WTC11 (cell line): Measurements from ENCODE around the gene WNK1. TPM values are rescaled to one million over a fixed set of nuclear protein-coding genes. Genes with fewer than 3 reads are reported as not detected.
"Not testable (repeated sequence)": the region's sequence is repeated elsewhere in the genome, so short reads cannot be mapped to it uniquely, and the experiment has no call there.

Experiments
- ATAC-seq: fragments of 200-7000 bp; cut with Tn5 transposase; 2 replicates; pipeline ENCODE4 v1.10.0; 2021; ENCODE audit warnings: mild to moderate bottlenecking, moderate library complexity
- CTCF ChIA-PET: fragments of 300-600 bp; sonication (Branson Sonifier 250); formaldehyde crosslinking; loops from one replicate; lab custom pipeline; 2021; ENCODE audit warnings: antibody characterized with exemption; lab: Charles Lee
- POLR2A ChIA-PET: fragments of 350-600 bp; sonication (Branson Sonifier 250); formaldehyde crosslinking; loops from one replicate; lab custom pipeline; 2021; ENCODE audit warnings: antibody characterized with exemption; lab: Charles Lee
- DNase-seq: peaks from one replicate; pipeline ENCODE4 v3.0.0; 2021; ENCODE audit warnings: low spot score
- H3K27ac Mint-ChIP-seq: 2 replicates; pipeline ENCODE4 v1.8.0; 2021; ENCODE audit warnings: mixed read lengths
- H3K27me3 Mint-ChIP-seq: 2 replicates; pipeline ENCODE4 v1.8.0; 2021; ENCODE audit warnings: low read depth, mild to moderate bottlenecking, moderate library complexity, mixed read lengths
- H3K36me3 Mint-ChIP-seq: 2 replicates; pipeline ENCODE4 v1.8.0; 2021; ENCODE audit warnings: mixed read lengths
- H3K4me1 Mint-ChIP-seq: 2 replicates; pipeline ENCODE4 v1.8.0; 2022; ENCODE audit warnings: mixed read lengths
- H3K4me3 Mint-ChIP-seq: 2 replicates; pipeline ENCODE4 v1.8.0; 2021; ENCODE audit warnings: mild to moderate bottlenecking, moderate library complexity, mixed read lengths
- H3K9me3 Mint-ChIP-seq: 2 replicates; pipeline ENCODE4 v1.8.0; 2021; ENCODE audit warnings: mixed read lengths
- FOXK1 ChIP-seq: sonication (generic); formaldehyde crosslinking; IDR thresholded peaks from 2 replicates; pipeline ENCODE4 v1.8.0; 2022; ENCODE audit warnings: mild to moderate bottlenecking, moderate library complexity, missing genetic modification reagents
- IRF2 ChIP-seq: sonication (generic); formaldehyde crosslinking; IDR thresholded peaks from 2 replicates; pipeline ENCODE4 v1.8.0; 2022; ENCODE audit warnings: low read depth, missing genetic modification reagents, borderline replicate concordance
- MYBL2 ChIP-seq: sonication (generic); formaldehyde crosslinking; IDR thresholded peaks from 2 replicates; pipeline ENCODE4 v1.8.1; 2023; ENCODE audit warnings: mild to moderate bottlenecking, moderate library complexity, missing genetic modification reagents
- NFE2L1 ChIP-seq: sonication (generic); formaldehyde crosslinking; IDR thresholded peaks from 2 replicates; pipeline ENCODE4 v1.8.1; 2023; ENCODE audit warnings: missing genetic modification reagents
- NR3C1 ChIP-seq: sonication (generic); formaldehyde crosslinking; conservative IDR thresholded peaks from 2 replicates; pipeline ENCODE4 v1.8.1; 2023; ENCODE audit warnings: low read depth, mild to moderate bottlenecking, missing genetic modification reagents
- OVOL2 ChIP-seq: fragments of 250-450 bp; sonication (Bioruptor Pico); IDR thresholded peaks from 2 replicates; pipeline ENCODE4 v1.9.0; 2021; ENCODE audit warnings: mild to moderate bottlenecking, borderline replicate concordance
- TCF7 ChIP-seq: sonication (generic); formaldehyde crosslinking; IDR thresholded peaks from 2 replicates; pipeline ENCODE4 v1.8.0; 2022; ENCODE audit warnings: mild to moderate bottlenecking, low read depth, missing genetic modification reagents, moderate library complexity
- ZNF396 ChIP-seq: fragments of 250-450 bp; sonication (Bioruptor Pico); IDR thresholded peaks from 2 replicates; pipeline ENCODE4 v1.8.0; 2021; ENCODE audit warnings: mild to moderate bottlenecking, moderate library complexity, borderline replicate concordance
- ZNF423 ChIP-seq: fragments of 250-450 bp; sonication (Bioruptor Pico); IDR thresholded peaks from 2 replicates; pipeline ENCODE4 v2.1.2; 2022; ENCODE audit warnings: mild to moderate bottlenecking, moderate library complexity
- ZNF671 ChIP-seq: fragments of 250-450 bp; sonication (Bioruptor Pico); IDR thresholded peaks from 2 replicates; pipeline ENCODE4 v1.8.0; 2021; ENCODE audit warnings: mild to moderate bottlenecking
- total RNA-seq: library from RNA; stranded (reverse); gene quantifications from 3 replicates; pipeline ENCODE4 v1.2.3, GENCODE V29; 2021
- TF ChIP-seq, protein P1 (sequence below): sonication (generic); formaldehyde crosslinking; IDR thresholded peaks from 2 replicates; pipeline ENCODE4 v1.8.1; 2023; ENCODE audit warnings: mild to moderate bottlenecking, missing genetic modification reagents
- TF ChIP-seq, protein P2 (sequence below): fragments of 250-450 bp; sonication (Bioruptor Pico); conservative IDR thresholded peaks from 2 replicates; pipeline ENCODE4 v1.9.0; 2021; ENCODE audit warnings: mild to moderate bottlenecking
- TF ChIP-seq, protein P3 (sequence below): fragments of 250-450 bp; sonication (Bioruptor Pico); IDR thresholded peaks from 2 replicates; pipeline ENCODE4 v1.9.0; 2021; ENCODE audit warnings: mild to moderate bottlenecking, borderline replicate concordance

WNK1 gene
- total RNA-seq, 1 experiment from 2014 or later, result 118 TPM

DNA sequence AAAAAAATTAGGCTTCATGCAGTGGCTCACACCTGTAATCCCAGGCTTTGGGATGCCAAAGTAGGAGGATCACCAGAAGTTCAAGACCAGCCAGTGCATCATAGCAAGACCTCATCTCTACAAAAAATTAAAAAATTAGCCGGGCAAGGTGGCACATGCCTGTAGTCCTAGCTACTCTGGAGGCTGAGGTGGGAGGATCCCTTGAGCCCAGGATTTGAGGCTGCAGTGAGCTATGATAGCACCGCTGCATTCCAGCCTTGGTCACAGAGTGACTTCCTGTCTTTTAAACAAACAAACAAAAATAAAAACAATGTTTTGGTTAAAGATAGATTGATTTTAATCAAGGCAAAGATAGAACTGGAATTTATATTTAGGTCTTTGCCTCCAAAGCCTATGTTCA, 60.6 kb downstream of the WNK1 start (continued):
- TF ChIP-seq, protein P1, sequence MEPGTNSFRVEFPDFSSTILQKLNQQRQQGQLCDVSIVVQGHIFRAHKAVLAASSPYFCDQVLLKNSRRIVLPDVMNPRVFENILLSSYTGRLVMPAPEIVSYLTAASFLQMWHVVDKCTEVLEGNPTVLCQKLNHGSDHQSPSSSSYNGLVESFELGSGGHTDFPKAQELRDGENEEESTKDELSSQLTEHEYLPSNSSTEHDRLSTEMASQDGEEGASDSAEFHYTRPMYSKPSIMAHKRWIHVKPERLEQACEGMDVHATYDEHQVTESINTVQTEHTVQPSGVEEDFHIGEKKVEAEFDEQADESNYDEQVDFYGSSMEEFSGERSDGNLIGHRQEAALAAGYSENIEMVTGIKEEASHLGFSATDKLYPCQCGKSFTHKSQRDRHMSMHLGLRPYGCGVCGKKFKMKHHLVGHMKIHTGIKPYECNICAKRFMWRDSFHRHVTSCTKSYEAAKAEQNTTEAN, result no peak
- TF ChIP-seq TCF7 (CRISPR knock-in tag), result no peak
- TF ChIP-seq OVOL2 (CRISPR knock-in tag), result no peak
- TF ChIP-seq ZNF671 (CRISPR knock-in tag), result no peak
- no peak for TF ChIP-seq FOXK1 (CRISPR knock-in tag)
- TF ChIP-seq, protein P2, sequence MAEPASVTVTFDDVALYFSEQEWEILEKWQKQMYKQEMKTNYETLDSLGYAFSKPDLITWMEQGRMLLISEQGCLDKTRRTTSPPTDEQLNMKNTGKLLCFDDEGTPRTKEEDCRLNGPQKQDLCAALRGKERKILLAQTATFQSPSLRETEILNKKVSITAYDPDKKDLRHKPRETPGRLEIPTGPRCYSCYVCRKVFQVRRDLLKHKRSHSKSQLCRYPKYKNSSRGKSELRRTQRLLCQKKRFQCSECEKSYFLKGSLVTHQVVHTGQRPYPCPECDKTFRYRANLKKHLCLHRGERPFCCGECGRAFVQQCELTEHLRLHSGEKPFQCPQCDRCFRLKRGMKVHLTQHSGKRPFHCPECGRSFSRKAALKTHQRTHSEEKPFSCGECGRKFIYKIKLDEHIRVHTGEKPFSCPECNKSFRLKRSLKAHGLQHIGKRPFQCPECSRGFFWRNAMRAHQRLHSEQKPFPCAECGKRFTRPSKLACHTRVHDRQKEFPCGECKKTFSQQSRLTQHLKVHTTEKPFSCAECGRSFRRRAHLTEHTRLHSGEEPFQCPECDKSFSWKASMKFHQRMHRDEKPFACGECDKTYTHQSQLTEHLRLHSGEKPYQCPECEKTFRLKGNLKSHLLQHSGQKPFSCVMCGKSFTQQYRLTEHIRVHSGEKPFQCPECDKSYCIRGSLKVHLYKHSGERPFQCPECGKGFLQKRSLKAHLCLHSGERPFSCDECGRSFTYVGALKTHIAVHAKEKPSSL (CRISPR knock-in tag), result no peak
- no peak for TF ChIP-seq IRF2 (CRISPR knock-in tag)
- TF ChIP-seq ZNF396 (CRISPR knock-in tag), result no peak
- TF ChIP-seq ZNF423, result no peak

DNA sequence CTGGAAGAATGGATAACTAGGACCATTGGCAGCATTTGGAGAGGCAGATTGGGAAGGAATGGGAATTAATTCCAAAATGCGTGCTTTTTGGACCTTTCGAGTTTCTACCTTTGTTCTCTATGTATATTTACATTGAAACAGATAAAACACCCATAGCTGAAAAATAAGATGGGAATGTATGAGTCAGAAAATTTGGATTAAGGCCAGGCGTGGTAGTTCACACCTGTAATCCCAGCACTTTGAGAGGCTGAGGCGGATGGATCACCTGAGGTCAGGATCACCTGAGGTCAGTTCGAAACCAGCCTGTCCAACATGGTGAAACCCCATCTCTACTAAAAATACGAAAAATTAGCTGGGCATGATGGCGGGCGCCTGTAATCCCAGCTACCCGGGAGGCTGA, 65.1 kb downstream of the WNK1 start:
- H3K4me3 Mint-ChIP-seq, ATAC-seq, DNase-seq, H3K9me3 Mint-ChIP-seq, H3K27me3 Mint-ChIP-seq, POLR2A ChIA-PET: not testable (repeated sequence)
- H3K27ac Mint-ChIP-seq, result 0 out of 2 replicates have a peak overlapping the region, but pooled peaks have one; percentile 56
- CTCF ChIA-PET, result interaction anchor here (0.7 to 3.2 kb wide), 7 partner anchors 56 to 247 kb away, joined by 3 to 16 read pairs (median 7); partner anchors contain the start of gene WNK1
- peaks cover 24% of the 10 kb centered on the region for H3K4me1 Mint-ChIP-seq
- H3K36me3 Mint-ChIP-seq, result peaks cover 27% of the 10 kb centered on the region

DNA sequence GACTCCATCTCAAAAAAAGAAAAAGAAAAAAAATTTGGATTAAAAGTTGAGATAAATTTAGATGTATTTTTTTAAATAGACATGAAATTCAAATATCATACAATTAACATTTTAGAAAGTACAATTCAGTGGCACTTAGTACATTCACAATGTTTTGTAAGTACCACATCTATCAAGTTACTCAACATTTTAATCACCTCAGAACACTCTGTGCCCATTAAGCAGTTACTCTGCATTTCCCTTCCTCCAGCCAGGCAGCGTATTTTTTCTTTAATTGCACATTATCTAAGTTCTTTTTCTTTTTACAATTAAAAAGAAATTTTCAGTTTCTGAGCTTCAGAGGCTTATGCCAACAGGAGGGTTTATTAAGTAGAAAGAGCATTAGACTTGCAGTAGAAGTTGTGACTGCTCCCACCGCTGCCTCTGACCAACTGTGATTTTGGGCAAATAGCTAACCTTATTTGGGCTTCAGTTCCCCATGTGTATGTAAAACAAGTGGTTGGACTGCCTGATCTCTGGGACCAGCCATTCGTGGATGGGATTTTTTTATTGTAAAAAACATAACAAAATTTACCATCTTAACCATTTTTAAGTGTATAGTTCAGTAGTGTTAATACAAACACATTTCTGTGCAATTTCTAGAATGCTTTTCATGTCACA, 65.7 kb downstream of the WNK1 start:
- DNase-seq (no peak), ATAC-seq (peak; percentile 30; the same call in 1 of the 2 replicates)
- H3K27ac Mint-ChIP-seq, result no peak overlapping the region
- peaks cover 27% of the 10 kb centered on the region for H3K36me3 Mint-ChIP-seq
- H3K9me3 Mint-ChIP-seq, result 0 out of 2 replicates have a peak, but pooled peaks cover 3% of the 10 kb centered on the region
- peaks cover 23% of the 10 kb centered on the region for H3K4me1 Mint-ChIP-seq
- POLR2A ChIA-PET, result no interaction called here
- TF ChIP-seq, protein P3, sequence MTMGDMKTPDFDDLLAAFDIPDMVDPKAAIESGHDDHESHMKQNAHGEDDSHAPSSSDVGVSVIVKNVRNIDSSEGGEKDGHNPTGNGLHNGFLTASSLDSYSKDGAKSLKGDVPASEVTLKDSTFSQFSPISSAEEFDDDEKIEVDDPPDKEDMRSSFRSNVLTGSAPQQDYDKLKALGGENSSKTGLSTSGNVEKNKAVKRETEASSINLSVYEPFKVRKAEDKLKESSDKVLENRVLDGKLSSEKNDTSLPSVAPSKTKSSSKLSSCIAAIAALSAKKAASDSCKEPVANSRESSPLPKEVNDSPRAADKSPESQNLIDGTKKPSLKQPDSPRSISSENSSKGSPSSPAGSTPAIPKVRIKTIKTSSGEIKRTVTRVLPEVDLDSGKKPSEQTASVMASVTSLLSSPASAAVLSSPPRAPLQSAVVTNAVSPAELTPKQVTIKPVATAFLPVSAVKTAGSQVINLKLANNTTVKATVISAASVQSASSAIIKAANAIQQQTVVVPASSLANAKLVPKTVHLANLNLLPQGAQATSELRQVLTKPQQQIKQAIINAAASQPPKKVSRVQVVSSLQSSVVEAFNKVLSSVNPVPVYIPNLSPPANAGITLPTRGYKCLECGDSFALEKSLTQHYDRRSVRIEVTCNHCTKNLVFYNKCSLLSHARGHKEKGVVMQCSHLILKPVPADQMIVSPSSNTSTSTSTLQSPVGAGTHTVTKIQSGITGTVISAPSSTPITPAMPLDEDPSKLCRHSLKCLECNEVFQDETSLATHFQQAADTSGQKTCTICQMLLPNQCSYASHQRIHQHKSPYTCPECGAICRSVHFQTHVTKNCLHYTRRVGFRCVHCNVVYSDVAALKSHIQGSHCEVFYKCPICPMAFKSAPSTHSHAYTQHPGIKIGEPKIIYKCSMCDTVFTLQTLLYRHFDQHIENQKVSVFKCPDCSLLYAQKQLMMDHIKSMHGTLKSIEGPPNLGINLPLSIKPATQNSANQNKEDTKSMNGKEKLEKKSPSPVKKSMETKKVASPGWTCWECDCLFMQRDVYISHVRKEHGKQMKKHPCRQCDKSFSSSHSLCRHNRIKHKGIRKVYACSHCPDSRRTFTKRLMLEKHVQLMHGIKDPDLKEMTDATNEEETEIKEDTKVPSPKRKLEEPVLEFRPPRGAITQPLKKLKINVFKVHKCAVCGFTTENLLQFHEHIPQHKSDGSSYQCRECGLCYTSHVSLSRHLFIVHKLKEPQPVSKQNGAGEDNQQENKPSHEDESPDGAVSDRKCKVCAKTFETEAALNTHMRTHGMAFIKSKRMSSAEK (CRISPR knock-in tag), result no peak
- TF ChIP-seq IRF2 (CRISPR knock-in tag) (no peak), NR3C1 (CRISPR knock-in tag) (no peak)
- TF ChIP-seq, all 79 proteins: peak for 0
- H3K27me3 Mint-ChIP-seq, result no peaks in the 10 kb centered on the region
- no peak overlapping the region for H3K4me3 Mint-ChIP-seq
- CTCF ChIA-PET, result interaction anchor here (1.3 to 3.2 kb wide), 2 partner anchors 203 to 242 kb away, joined by 4 to 16 read pairs; no protein-coding TSS in a partner anchor

DNA sequence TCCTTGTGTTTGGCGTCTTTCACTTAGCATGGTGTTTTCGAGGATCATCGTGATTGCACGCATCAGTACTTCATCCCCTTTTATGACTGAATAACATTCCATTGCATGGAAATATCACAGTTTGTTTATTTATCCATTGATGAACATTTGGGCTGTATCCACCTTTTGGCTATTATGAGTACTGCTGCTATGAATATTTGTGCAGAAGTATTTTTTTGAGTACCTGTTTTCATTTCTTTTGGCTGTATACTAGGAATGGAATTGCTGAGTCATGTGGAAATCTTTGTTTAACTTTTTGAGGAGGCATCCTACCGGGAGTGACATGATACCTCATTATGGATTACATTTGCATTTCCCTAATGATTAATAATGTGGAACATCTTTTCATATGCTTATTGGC, 66.4 kb downstream of the WNK1 start:
- Mint-ChIP-seq H3K9me3 (0 out of 2 replicates have a peak, but pooled peaks cover 3% of the 10 kb centered on the region), H3K4me1 (peaks cover 23% of the 10 kb centered on the region), H3K27me3 (no peaks in the 10 kb centered on the region)
- no peak for TF ChIP-seq MYBL2
- 0 out of 2 replicates have a peak, but pooled peaks have one; percentile 38 for TF ChIP-seq NFE2L1 (CRISPR knock-in tag)
- TF ChIP-seq, all 79 proteins: peak for 1
- ChIA-PET CTCF (interaction anchor here (1.3 to 3.2 kb wide), 2 partner anchors 204 to 242 kb away, joined by 4 to 16 read pairs; no protein-coding TSS in a partner anchor), POLR2A (no interaction called here)
- H3K27ac Mint-ChIP-seq, result no peak overlapping the region
- H3K4me3 Mint-ChIP-seq, result no peak overlapping the region
- ATAC-seq (no peak), DNase-seq (no peak)
- peaks cover 22% of the 10 kb centered on the region for H3K36me3 Mint-ChIP-seq
